PC-3 (cell line): Measurements from ENCODE around the gene GPR15. TPM values are rescaled to one million over a fixed set of nuclear protein-coding genes. Genes with fewer than 3 reads are reported as not detected.
A peak's percentile ranks its signal among the peaks of the same experiment; 100 is the strongest.

ENCODE experiments used
- ATAC-seq: fragments of 200-7000 bp; cut with Tn5 transposase; 2 replicates; pipeline ENCODE4 v1.9.1; 2020; ENCODE audit warnings: mild to moderate bottlenecking, moderate library complexity
- BruUV-seq: library from RNA; stranded (reverse); fragments of 400-500 nt; replicated peaks from 2 replicates; lab custom pipeline; 2021; lab: Mats Ljungman, UMichigan
- CTCF ChIA-PET: fragments of 300-600 bp; sonication (Branson Sonifier 250); formaldehyde crosslinking; loops from one replicate; lab custom pipeline; 2022; ENCODE audit warnings: antibody characterized with exemption; lab: Charles Lee
- POLR2A ChIA-PET: fragments of 300-600 bp; sonication (Branson Sonifier 250); formaldehyde crosslinking; loops from one replicate; lab custom pipeline; 2022; ENCODE audit warnings: antibody characterized with exemption; ENCODE audit not compliant: unreplicated experiment; lab: Charles Lee
- DNase-seq: peaks from one replicate; pipeline ENCODE4 v3.0.0-alpha.2; 2015
- H2AFZ ChIP-seq: fragments of 300-600 bp; sonication (generic); 2 replicates; pipeline ENCODE4 v1.6.0; 2016; ENCODE audit warnings: antibody characterized with exemption, low read length
- H3F3A ChIP-seq: fragments of 300-600 bp; sonication (generic); one replicate; pipeline ENCODE4 v1.6.0; 2017; ENCODE audit warnings: antibody characterized with exemption, low read length, control low read depth, mild to moderate bottlenecking; ENCODE audit not compliant: unreplicated experiment
- H3K27ac ChIP-seq: fragments of 300-600 bp; sonication (generic); 2 replicates; pipeline ENCODE4 v1.5.1; 2016; ENCODE audit warnings: mild to moderate bottlenecking, low read length
- H3K27me3 ChIP-seq: fragments of 300-600 bp; sonication (generic); 2 replicates; pipeline ENCODE4 v1.6.1; 2016; ENCODE audit warnings: low read length, mixed read lengths
- H3K36me3 ChIP-seq: fragments of 300-600 bp; sonication (generic); 2 replicates; pipeline ENCODE4 v1.6.1; 2016; ENCODE audit warnings: low read depth, mixed run types, low read length, mixed read lengths
- H3K4me1 ChIP-seq: fragments of 300-600 bp; sonication (generic); 2 replicates; pipeline ENCODE4 v1.5.1; 2016; ENCODE audit warnings: low read length; ENCODE audit not compliant: insufficient read depth
- H3K4me2 ChIP-seq: fragments of 300-600 bp; sonication (generic); 2 replicates; pipeline ENCODE4 v1.6.0; 2016; ENCODE audit warnings: low read length
- H3K4me3 ChIP-seq: fragments of 300-600 bp; sonication (generic); 2 replicates; pipeline ENCODE4 v1.5.1; 2016; ENCODE audit warnings: mild to moderate bottlenecking, low read length, mixed read lengths
- H3K79me2 ChIP-seq: fragments of 300-600 bp; sonication (generic); 2 replicates; pipeline ENCODE4 v1.6.1; 2017; ENCODE audit warnings: low read length, mixed read lengths
- H3K9ac ChIP-seq: fragments of 300-600 bp; sonication (generic); 2 replicates; pipeline ENCODE4 v1.6.0; 2016; ENCODE audit warnings: mild to moderate bottlenecking, low read length
- H3K9me2 ChIP-seq: fragments of 300-600 bp; sonication (generic); replicated peaks from 2 replicates; pipeline ENCODE4 v1.6.1; 2016; ENCODE audit warnings: mixed run types, low read length, mixed read lengths
- H3K9me3 ChIP-seq: fragments of 300-600 bp; sonication (generic); 2 replicates; pipeline ENCODE4 v1.6.1; 2016; ENCODE audit warnings: low read length, mixed read lengths
- H4K20me1 ChIP-seq: fragments of 300-600 bp; sonication (generic); 2 replicates; pipeline ENCODE4 v1.6.1; 2016; ENCODE audit warnings: low read length, mixed read lengths
- EZH2 ChIP-seq: fragments of 300-600 bp; sonication (generic); IDR thresholded peaks from one replicate; pipeline ENCODE4 v1.6.1; 2017; ENCODE audit warnings: antibody characterized with exemption, mild to moderate bottlenecking, low read length; ENCODE audit not compliant: unreplicated experiment
- EZH2phosphoT487 ChIP-seq: fragments of 300-600 bp; sonication (generic); IDR thresholded peaks from 2 replicates; pipeline ENCODE4 v1.6.1; 2018; ENCODE audit warnings: mild to moderate bottlenecking, antibody characterized with exemption, low read length, borderline replicate concordance
- intact Hi-C: fragments of 100-400 bp; cut with micrococcal nuclease; formaldehyde crosslinking; loops from 2 replicates; pipeline ENCODE4 v1.9.0; 2023
- total RNA-seq: library from RNA; depleted of rRNA; stranded (reverse); fragments of >200 nt; gene quantifications from 2 replicates; pipeline ENCODE4 v1.2.3, GENCODE V29; 2014
- TF ChIP-seq, protein P1 (sequence below): fragments of 300-600 bp; sonication (generic); conservative IDR thresholded peaks from 2 replicates; pipeline ENCODE4 v1.5.1; 2017; ENCODE audit warnings: antibody characterized with exemption, low read depth, mild to moderate bottlenecking, low read length

The GPR15 gene
- total RNA-seq, 1 experiment from 2014 or later: not detected

DNA sequence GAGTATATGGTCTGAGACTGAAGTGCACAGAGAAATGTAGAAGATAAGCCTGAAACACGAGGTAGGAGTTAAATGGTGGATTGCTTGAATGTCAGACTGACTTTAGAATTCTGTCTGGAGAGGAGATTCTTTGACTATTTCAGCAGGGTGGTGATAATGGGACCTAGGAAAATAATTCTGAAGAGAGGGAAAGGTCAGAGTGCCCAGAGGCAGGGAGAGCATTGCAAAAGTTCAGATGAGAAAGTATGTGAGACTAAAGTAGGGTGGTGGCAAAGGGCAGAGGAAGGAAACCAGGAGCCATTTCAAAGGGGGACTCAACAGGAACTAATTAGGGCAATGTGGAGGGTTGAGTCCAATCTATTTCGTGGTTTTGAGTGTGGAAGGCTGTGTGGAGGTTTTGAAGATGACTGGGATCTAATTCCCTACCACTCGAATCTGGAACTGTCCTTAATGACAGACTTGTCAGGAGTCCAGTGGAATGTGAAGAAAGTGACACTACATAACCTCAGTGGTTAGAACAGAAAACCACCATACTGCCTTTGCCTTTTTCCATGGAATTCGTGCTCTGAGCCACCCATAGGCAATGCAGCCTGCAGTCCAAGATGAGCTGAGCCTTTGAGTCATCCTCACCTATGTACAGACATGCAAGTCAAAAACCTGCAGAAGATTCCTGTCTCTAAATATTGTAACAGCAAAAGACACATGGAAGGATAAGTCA is 45.6 kb downstream of the GPR15 start:
- TF ChIP-seq EZH2 (no peak), EZH2phosphoT487 (no peak)
- TF ChIP-seq, protein P1, sequence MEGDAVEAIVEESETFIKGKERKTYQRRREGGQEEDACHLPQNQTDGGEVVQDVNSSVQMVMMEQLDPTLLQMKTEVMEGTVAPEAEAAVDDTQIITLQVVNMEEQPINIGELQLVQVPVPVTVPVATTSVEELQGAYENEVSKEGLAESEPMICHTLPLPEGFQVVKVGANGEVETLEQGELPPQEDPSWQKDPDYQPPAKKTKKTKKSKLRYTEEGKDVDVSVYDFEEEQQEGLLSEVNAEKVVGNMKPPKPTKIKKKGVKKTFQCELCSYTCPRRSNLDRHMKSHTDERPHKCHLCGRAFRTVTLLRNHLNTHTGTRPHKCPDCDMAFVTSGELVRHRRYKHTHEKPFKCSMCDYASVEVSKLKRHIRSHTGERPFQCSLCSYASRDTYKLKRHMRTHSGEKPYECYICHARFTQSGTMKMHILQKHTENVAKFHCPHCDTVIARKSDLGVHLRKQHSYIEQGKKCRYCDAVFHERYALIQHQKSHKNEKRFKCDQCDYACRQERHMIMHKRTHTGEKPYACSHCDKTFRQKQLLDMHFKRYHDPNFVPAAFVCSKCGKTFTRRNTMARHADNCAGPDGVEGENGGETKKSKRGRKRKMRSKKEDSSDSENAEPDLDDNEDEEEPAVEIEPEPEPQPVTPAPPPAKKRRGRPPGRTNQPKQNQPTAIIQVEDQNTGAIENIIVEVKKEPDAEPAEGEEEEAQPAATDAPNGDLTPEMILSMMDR: no peak
- Histone ChIP-seq H3K4me1 (peaks cover 16% of the 10 kb centered on the region), H3K9me2 (no peaks in the 10 kb centered on the region), H3K27me3 (no peaks in the 10 kb centered on the region), H3K36me3 (peaks cover 21% of the 10 kb centered on the region), H3F3A (no peaks in the 10 kb centered on the region), H2AFZ (no peak overlapping the region), H3K27ac (no peak overlapping the region), H3K9me3 (no peaks in the 10 kb centered on the region), H3K9ac (no peak overlapping the region), H4K20me1 (0 out of 2 replicates have a peak, but pooled peaks cover 3% of the 10 kb centered on the region), H3K4me3 (no peak overlapping the region), H3K79me2 (no peaks in the 10 kb centered on the region), H3K4me2 (peak overlapping the region; percentile 24; the same call in 1 of the 2 replicates)
- CTCF ChIA-PET: no interaction called here
- no TSS peak for BruUV-seq
- intact Hi-C loops: no loop called here
- POLR2A ChIA-PET: no interaction called here
- DNase-seq (peak; percentile 75), ATAC-seq (peak; percentile 68)

DNA sequence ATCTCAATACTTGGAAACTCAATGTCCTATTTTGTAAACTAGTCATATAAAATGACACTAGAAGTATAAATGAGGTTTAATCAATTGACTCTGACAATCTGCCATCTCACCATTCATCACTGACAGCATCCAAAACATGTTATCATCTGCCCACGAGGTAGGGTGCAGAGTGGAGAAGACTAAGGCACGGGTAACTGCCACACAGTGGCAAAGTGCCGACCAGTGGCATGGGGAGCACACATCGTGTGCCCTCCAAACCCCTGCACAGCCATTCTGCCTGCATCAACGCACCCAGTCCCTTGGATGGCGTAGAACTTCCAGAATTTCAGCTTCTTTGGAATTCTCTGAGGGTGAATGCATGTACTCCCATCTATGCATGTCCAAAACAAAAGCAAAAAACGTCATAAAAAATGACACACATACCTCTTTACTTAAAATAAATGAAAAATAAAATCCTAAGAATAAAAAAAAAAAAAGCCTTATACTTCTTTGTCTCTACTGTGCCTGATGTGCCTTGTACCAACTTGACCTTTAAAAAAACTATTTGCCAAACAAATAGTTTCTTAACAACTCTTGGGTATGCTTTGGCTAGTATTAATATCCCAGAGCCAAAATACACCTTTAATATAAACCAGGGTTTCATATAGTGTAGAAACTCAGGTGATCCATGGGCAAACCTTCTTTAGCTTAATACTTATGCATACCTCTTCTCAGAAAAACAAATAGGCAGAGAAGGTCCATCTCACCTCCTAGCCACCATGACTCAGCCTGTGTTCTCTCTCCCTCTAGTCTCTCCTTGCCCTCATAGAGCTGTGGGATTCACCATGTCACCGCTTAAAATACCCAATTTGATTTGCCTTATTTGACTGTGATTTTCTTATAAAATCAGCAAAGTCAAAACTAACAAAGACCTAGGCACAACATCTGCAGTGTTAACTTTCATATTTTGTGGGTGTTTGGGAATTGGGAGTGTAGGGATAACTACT is 48.9 kb downstream of the GPR15 start:
- H4K20me1 ChIP-seq: 0 out of 2 replicates have a peak, but pooled peaks cover 3% of the 10 kb centered on the region
- DNase-seq: no peak
- H2AFZ ChIP-seq: no peak overlapping the region
- H3K4me3 ChIP-seq: no peak overlapping the region
- no peaks in the 10 kb centered on the region for H3K9me2 ChIP-seq
- peaks cover 35% of the 10 kb centered on the region for H3K36me3 ChIP-seq
- H3F3A ChIP-seq: no peaks in the 10 kb centered on the region
- POLR2A ChIA-PET: interaction anchor here (0.6 kb wide), 1 partner anchor 181 kb away, joined by 4 read pairs; no protein-coding TSS in a partner anchor
- no TSS peak for BruUV-seq
- H3K9me3 ChIP-seq: no peaks in the 10 kb centered on the region
- CTCF ChIA-PET: no interaction called here
- no peaks in the 10 kb centered on the region for H3K27me3 ChIP-seq
- H3K79me2 ChIP-seq: no peaks in the 10 kb centered on the region
- no peak overlapping the region for H3K4me2 ChIP-seq
- intact Hi-C loops: no loop called here
- TF ChIP-seq, protein P1: no peak
- no peak for TF ChIP-seq EZH2
- no peak for TF ChIP-seq EZH2phosphoT487
- no peak for ATAC-seq
- no peak overlapping the region for H3K9ac ChIP-seq
- no peak overlapping the region for H3K27ac ChIP-seq
- peaks cover 10% of the 10 kb centered on the region for H3K4me1 ChIP-seq
